HEK293T (cell line): ENCODE data around the gene FAM222A.

Source experiments
- FOXM1 ChIP-seq: fragments of 450-650 bp; IDR thresholded peaks from 2 replicates; pipeline ENCODE4 v1.6.1; 2017; ENCODE audit warnings: mild to moderate bottlenecking, borderline replicate concordance
- LEF1 ChIP-seq: fragments of 450-650 bp; IDR thresholded peaks from 2 replicates; pipeline ENCODE4 v1.6.1; 2017; ENCODE audit warnings: mild to moderate bottlenecking, borderline replicate concordance
- NFRKB ChIP-seq: fragments of 450-650 bp; IDR thresholded peaks from 2 replicates; pipeline ENCODE4 v1.6.1; 2016; ENCODE audit warnings: mild to moderate bottlenecking, moderate library complexity
- PKNOX1 ChIP-seq: fragments of 450-650 bp; IDR thresholded peaks from 2 replicates; pipeline ENCODE4 v1.6.1; 2016
- SP1 ChIP-seq: fragments of 450-650 bp; IDR thresholded peaks from 2 replicates; pipeline ENCODE4 v1.6.1; 2017
- SUZ12 ChIP-seq: fragments of 450-650 bp; IDR thresholded peaks from 2 replicates; pipeline ENCODE4 v1.6.1; 2016; ENCODE audit warnings: mild to moderate bottlenecking
- TARDBP ChIP-seq: fragments of 450-650 bp; IDR thresholded peaks from 2 replicates; pipeline ENCODE4 v1.6.1; 2016

- TF ChIP-seq TARDBP, result no peak
- no peak for TF ChIP-seq LEF1
- TF ChIP-seq SUZ12, result no peak
- no peak for TF ChIP-seq SP1
- TF ChIP-seq NFRKB, result no peak
- no peak for TF ChIP-seq PKNOX1
- no peak for TF ChIP-seq FOXM1
Measured at GRCh38 chr12:109677279-109677691, 36.3 kb upstream of the FAM222A start.
